Activated CD4-positive, alpha-beta T cell treated with anti-CD3 and anti-CD28 coated beads for 4 hours (primary cell): ENCODE results near the gene LRCH3.
"Not testable (repeated sequence)": the region's sequence is repeated elsewhere in the genome, so short reads cannot be mapped to it uniquely, and the experiment has no call there.

Experiments
- DNase-seq, 2 donors: peaks; one replicate each; pipeline ENCODE4 v3.0.0-alpha.2; 2020

The LRCH3 gene

GRCh38 chr3:197888511-197888910 is 97.5 kb downstream of the LRCH3 start:
- DNase-seq = no peak

GRCh38 chr3:197889204-197889930 is 98.3 kb downstream of the LRCH3 start:
- DNase-seq = no peak

GRCh38 chr3:197890693-197891092 is 99.6 kb downstream of the LRCH3 start:
- no peak for DNase-seq

- no peak for DNase-seq
Observed at GRCh38 chr3:197892162-197892561, 101.1 kb downstream of the LRCH3 start.

- no peak for DNase-seq
Observed at GRCh38 chr3:197896421-197896820, 105.4 kb downstream of the LRCH3 start.

- DNase-seq = no peak
Observed at GRCh38 chr3:197899833-197900478, 108.9 kb downstream of the LRCH3 start.

- DNase-seq = no peak
Observed at GRCh38 chr3:197901626-197902025, 110.6 kb downstream of the LRCH3 start.

GRCh38 chr3:197906023-197906849 is 115.2 kb downstream of the LRCH3 start:
- DNase-seq = peak; percentile 66 to 79

GRCh38 chr3:197906850-197907187 is 115.8 kb downstream of the LRCH3 start:
- no peak for DNase-seq

GRCh38 chr3:197907196-197907595 is 116.1 kb downstream of the LRCH3 start:
- DNase-seq = no peak

- not testable (repeated sequence) for DNase-seq
Observed at GRCh38 chr3:197908550-197908949, 117.5 kb downstream of the LRCH3 start.

- DNase-seq = no peak
Observed at GRCh38 chr3:197908957-197909701, 118.1 kb downstream of the LRCH3 start.

GRCh38 chr3:197912741-197913476 is 121.9 kb downstream of the LRCH3 start:
- DNase-seq = peak in 1 of 2 donors; percentile 2

GRCh38 chr3:197913641-197914380 is 122.8 kb downstream of the LRCH3 start:
- DNase-seq = no peak

- DNase-seq = not testable (repeated sequence)
Observed at GRCh38 chr3:197921429-197922275, 130.6 kb downstream of the LRCH3 start.

- DNase-seq = no peak
Observed at GRCh38 chr3:197926418-197926817, 135.4 kb downstream of the LRCH3 start.

- DNase-seq = not testable (repeated sequence)
Observed at GRCh38 chr3:197927578-197927977, 136.5 kb downstream of the LRCH3 start.

GRCh38 chr3:197936819-197937384 is 145.8 kb downstream of the LRCH3 start:
- DNase-seq = no peak
